Stimulated activated naive CD8-positive, alpha-beta T cell treated with anti-CD3 and anti-CD28 coated beads, Interleukin-15, Interleukin-2, amounts not matched to agents 100 ng/mL and 50 ng/mL, for 24 hours (primary cell): ENCODE results near the gene RBKS.
A peak's percentile ranks its signal among the peaks of the same experiment; 100 is the strongest.
"Not testable (repeated sequence)": the region's sequence is repeated elsewhere in the genome, so short reads cannot be mapped to it uniquely, and the experiment has no call there.

Source experiments
- H3K27ac Mint-ChIP-seq: one replicate; pipeline ENCODE4 v1.8.0; 2021; ENCODE audit warnings: mild to moderate bottlenecking, mixed read lengths
- H3K27me3 Mint-ChIP-seq: one replicate; pipeline ENCODE4 v1.8.0; 2021; ENCODE audit warnings: mixed read lengths
- H3K36me3 Mint-ChIP-seq: one replicate; pipeline ENCODE4 v1.8.0; 2021; ENCODE audit warnings: low read depth, mixed read lengths
- H3K4me1 Mint-ChIP-seq: one replicate; pipeline ENCODE4 v1.8.0; 2021; ENCODE audit warnings: low read depth, mixed read lengths
- H3K4me3 Mint-ChIP-seq: one replicate; pipeline ENCODE4 v1.8.0; 2021; ENCODE audit warnings: mild to moderate bottlenecking, mixed read lengths
- H3K9me3 Mint-ChIP-seq: one replicate; pipeline ENCODE4 v1.8.0; 2021; ENCODE audit warnings: mixed read lengths

RBKS gene

GRCh38 chr2:27890924-27891672 is 911 bp upstream of the RBKS start:
- peaks cover 60% of the 10 kb centered on the region for H3K4me1 Mint-ChIP-seq
- H3K9me3 Mint-ChIP-seq = no peaks in the 10 kb centered on the region
- peak overlapping the region; percentile 100 for H3K27ac Mint-ChIP-seq
- peaks cover 31% of the 10 kb centered on the region for H3K36me3 Mint-ChIP-seq
- H3K27me3 Mint-ChIP-seq = peaks cover 3% of the 10 kb centered on the region
- peak overlapping the region; percentile 91 for H3K4me3 Mint-ChIP-seq

- peaks cover 54% of the 10 kb centered on the region for H3K4me1 Mint-ChIP-seq
- peaks cover 18% of the 10 kb centered on the region for H3K36me3 Mint-ChIP-seq
- H3K9me3 Mint-ChIP-seq = no peaks in the 10 kb centered on the region
- peak overlapping the region; percentile 91 for H3K4me3 Mint-ChIP-seq
- H3K27me3 Mint-ChIP-seq = peaks cover 3% of the 10 kb centered on the region
- H3K27ac Mint-ChIP-seq = peak overlapping the region; percentile 100
Observed at GRCh38 chr2:27889774-27890145, 427 bp downstream of the RBKS start.

GRCh38 chr2:27888790-27889189 is 1.4 kb downstream of the RBKS start:
- Mint-ChIP-seq H3K27ac (no peak overlapping the region), H3K27me3 (peaks cover 3% of the 10 kb centered on the region), H3K4me1 (peaks cover 44% of the 10 kb centered on the region), H3K9me3 (no peaks in the 10 kb centered on the region), H3K36me3 (peaks cover 9% of the 10 kb centered on the region), H3K4me3 (peak overlapping the region; percentile 91)

- Mint-ChIP-seq H3K4me3 (no peak overlapping the region), H3K27me3 (peaks cover 3% of the 10 kb centered on the region), H3K9me3 (no peaks in the 10 kb centered on the region), H3K4me1 (peaks cover 35% of the 10 kb centered on the region), H3K27ac (no peak overlapping the region), H3K36me3 (peaks cover 9% of the 10 kb centered on the region)
Observed at GRCh38 chr2:27887830-27888229, 2.4 kb downstream of the RBKS start.

- peaks cover 3% of the 10 kb centered on the region for H3K27me3 Mint-ChIP-seq
- H3K4me1 Mint-ChIP-seq = peaks cover 28% of the 10 kb centered on the region
- H3K27ac Mint-ChIP-seq = no peak overlapping the region
- H3K4me3 Mint-ChIP-seq = no peak overlapping the region
- H3K36me3 Mint-ChIP-seq = peaks cover 11% of the 10 kb centered on the region
- peaks cover 3% of the 10 kb centered on the region for H3K9me3 Mint-ChIP-seq
Observed at GRCh38 chr2:27887111-27887510, 3.1 kb downstream of the RBKS start.

- Mint-ChIP-seq H3K9me3 (peaks cover 3% of the 10 kb centered on the region), H3K4me1 (peaks cover 20% of the 10 kb centered on the region), H3K27me3 (peaks cover 3% of the 10 kb centered on the region), H3K27ac (no peak overlapping the region), H3K36me3 (peaks cover 13% of the 10 kb centered on the region), H3K4me3 (no peak overlapping the region)
Observed at GRCh38 chr2:27886322-27886721, 3.9 kb downstream of the RBKS start.

- Mint-ChIP-seq H3K27ac (no peak overlapping the region), H3K4me3 (no peak overlapping the region), H3K36me3 (peaks cover 8% of the 10 kb centered on the region), H3K4me1 (peaks cover 16% of the 10 kb centered on the region), H3K9me3 (peaks cover 3% of the 10 kb centered on the region), H3K27me3 (no peaks in the 10 kb centered on the region)
Observed at GRCh38 chr2:27885661-27886060, 4.5 kb downstream of the RBKS start.

- Mint-ChIP-seq H3K27ac (no peak overlapping the region), H3K4me1 (peaks cover 16% of the 10 kb centered on the region), H3K27me3 (no peaks in the 10 kb centered on the region), H3K4me3 (no peak overlapping the region), H3K9me3 (peaks cover 3% of the 10 kb centered on the region), H3K36me3 (peaks cover 8% of the 10 kb centered on the region)
Observed at GRCh38 chr2:27885234-27885633, 5.0 kb downstream of the RBKS start.

GRCh38 chr2:27884601-27885000 is 5.6 kb downstream of the RBKS start:
- H3K4me1 Mint-ChIP-seq = peaks cover 14% of the 10 kb centered on the region
- H3K36me3 Mint-ChIP-seq = peaks cover 8% of the 10 kb centered on the region
- no peak overlapping the region for H3K27ac Mint-ChIP-seq
- peaks cover 5% of the 10 kb centered on the region for H3K9me3 Mint-ChIP-seq
- H3K27me3 Mint-ChIP-seq = no peaks in the 10 kb centered on the region
- H3K4me3 Mint-ChIP-seq = no peak overlapping the region

- H3K36me3 Mint-ChIP-seq, H3K4me3 Mint-ChIP-seq, H3K27me3 Mint-ChIP-seq, H3K9me3 Mint-ChIP-seq, H3K27ac Mint-ChIP-seq, H3K4me1 Mint-ChIP-seq: not testable (repeated sequence)
Observed at GRCh38 chr2:27882584-27882922, 7.6 kb downstream of the RBKS start.

- not testable (repeated sequence) for H3K27me3 Mint-ChIP-seq, H3K36me3 Mint-ChIP-seq, H3K4me3 Mint-ChIP-seq, H3K4me1 Mint-ChIP-seq
- H3K9me3 Mint-ChIP-seq = peaks cover 10% of the 10 kb centered on the region
- H3K27ac Mint-ChIP-seq = peak overlapping the region; percentile 9
Observed at GRCh38 chr2:27881815-27882583, 8.2 kb downstream of the RBKS start.

- Mint-ChIP-seq H3K4me3 (no peak overlapping the region), H3K9me3 (peaks cover 10% of the 10 kb centered on the region), H3K27me3 (no peaks in the 10 kb centered on the region), H3K4me1 (no peaks in the 10 kb centered on the region), H3K27ac (no peak overlapping the region), H3K36me3 (peaks cover 13% of the 10 kb centered on the region)
Observed at GRCh38 chr2:27878825-27879224, 11.4 kb downstream of the RBKS start.

- Mint-ChIP-seq H3K4me3 (no peak overlapping the region), H3K9me3 (peaks cover 8% of the 10 kb centered on the region)
Observed at GRCh38 chr2:27875089-27875881, 14.9 kb downstream of the RBKS start.

GRCh38 chr2:27873091-27873490 is 17.1 kb downstream of the RBKS start:
- no peak overlapping the region for H3K27ac Mint-ChIP-seq
- H3K9me3 Mint-ChIP-seq = peaks cover 4% of the 10 kb centered on the region
- peaks cover 5% of the 10 kb centered on the region for H3K36me3 Mint-ChIP-seq
- no peaks in the 10 kb centered on the region for H3K27me3 Mint-ChIP-seq
- H3K4me1 Mint-ChIP-seq = no peaks in the 10 kb centered on the region
- H3K4me3 Mint-ChIP-seq = no peak overlapping the region

More at GRCh38 chr2:27875089-27875881, 14.9 kb downstream of the RBKS start:
- no peaks in the 10 kb centered on the region for H3K4me1 Mint-ChIP-seq
- H3K36me3 Mint-ChIP-seq = peaks cover 5% of the 10 kb centered on the region
- no peak overlapping the region for H3K27ac Mint-ChIP-seq
- no peaks in the 10 kb centered on the region for H3K27me3 Mint-ChIP-seq

GRCh38 chr2:27871802-27872201 is 18.4 kb downstream of the RBKS start:
- H3K27me3 Mint-ChIP-seq = no peaks in the 10 kb centered on the region
- H3K36me3 Mint-ChIP-seq = peaks cover 5% of the 10 kb centered on the region
- no peaks in the 10 kb centered on the region for H3K9me3 Mint-ChIP-seq
- H3K4me1 Mint-ChIP-seq = no peaks in the 10 kb centered on the region
- H3K27ac Mint-ChIP-seq = no peak overlapping the region
- no peak overlapping the region for H3K4me3 Mint-ChIP-seq
